Stimulated activated CD8-positive, alpha-beta memory T cell treated with anti-CD3 and anti-CD28 coated beads, Interleukin-7, amount 100 ng/mL, for 4 hours (primary cell): Measurements from ENCODE around the gene EHD1.
A peak's percentile ranks its signal among the peaks of the same experiment; 100 is the strongest.

Experiments used
- DNase-seq, 2 donors: peaks; one replicate each; pipeline ENCODE4 v3.0.0-alpha.2; 2020; ENCODE audit warnings: low read depth in 2 of 2

EHD1 gene

DNA sequence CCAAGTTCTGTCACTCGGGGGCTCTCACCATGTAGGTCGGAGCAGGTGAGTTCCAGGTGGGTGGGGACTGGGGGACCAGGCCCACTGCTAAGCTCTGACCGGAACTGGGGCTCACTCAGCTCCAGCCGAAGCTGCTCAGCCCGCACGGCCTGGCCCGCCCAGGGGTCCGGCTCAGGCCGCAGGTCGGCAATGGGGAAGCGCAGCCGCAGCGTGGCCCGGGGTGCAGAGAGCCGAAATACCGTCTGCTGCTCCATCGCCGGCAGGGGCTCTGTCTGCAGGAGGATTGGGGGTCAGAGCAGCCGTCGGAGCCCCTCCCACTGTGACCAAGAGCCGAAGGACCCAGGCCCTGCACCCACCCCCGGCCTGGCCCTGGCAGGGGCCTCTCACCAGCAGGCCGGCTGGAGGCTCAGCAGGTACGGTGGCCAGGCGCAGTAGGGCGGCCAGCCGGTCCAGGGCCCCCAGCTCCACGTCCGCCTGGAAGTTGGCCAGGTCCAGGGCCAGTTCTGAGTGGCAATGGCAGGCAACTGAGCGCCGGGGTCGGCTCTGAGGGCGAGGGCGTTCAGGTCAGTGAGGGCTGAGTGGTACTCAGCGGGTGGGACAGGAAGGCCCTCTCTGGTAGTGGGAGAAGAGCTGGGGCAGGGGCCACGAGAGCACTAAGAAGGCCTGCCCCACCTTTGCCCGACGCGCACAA lies 31.4 kb upstream of the EHD1 start:
- DNase-seq = no peak

DNA sequence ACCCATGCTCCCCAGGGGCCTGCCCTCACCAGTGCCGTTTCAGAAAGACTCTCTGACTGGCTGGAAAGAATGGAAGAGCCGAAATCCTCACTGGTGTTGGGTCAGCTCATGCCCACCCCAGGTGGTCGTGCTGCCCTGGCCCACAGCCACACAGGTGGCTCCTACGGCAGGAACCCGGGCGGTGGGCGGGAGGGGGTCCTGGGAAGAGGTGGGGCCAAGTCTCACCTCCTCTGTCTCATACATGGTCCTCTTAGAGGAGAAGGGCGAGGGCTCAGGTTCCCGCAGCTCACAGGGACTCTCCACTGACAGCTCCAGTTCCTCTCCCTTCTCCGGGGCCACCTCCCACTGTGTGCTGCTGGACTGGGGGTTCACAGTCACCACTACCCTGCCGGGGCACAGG lies 30.3 kb upstream of the EHD1 start:
- no peak for DNase-seq

DNA sequence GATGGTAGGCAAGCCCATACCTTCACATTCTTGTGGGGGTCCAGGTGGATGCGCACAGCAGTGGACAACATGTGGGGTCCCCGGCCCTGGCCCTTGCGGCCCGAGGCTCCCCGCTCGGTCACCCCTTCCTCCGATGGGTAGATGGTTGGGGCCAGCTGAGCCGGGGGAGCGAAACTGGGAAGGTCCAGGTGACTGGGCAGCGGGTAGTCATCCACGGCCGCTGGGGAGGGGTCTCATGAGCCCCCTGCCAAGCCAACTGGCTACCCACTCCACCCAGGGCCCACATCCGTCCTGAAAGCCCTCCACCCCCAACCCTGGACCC lies 27.9 kb upstream of the EHD1 start:
- no peak for DNase-seq

DNA sequence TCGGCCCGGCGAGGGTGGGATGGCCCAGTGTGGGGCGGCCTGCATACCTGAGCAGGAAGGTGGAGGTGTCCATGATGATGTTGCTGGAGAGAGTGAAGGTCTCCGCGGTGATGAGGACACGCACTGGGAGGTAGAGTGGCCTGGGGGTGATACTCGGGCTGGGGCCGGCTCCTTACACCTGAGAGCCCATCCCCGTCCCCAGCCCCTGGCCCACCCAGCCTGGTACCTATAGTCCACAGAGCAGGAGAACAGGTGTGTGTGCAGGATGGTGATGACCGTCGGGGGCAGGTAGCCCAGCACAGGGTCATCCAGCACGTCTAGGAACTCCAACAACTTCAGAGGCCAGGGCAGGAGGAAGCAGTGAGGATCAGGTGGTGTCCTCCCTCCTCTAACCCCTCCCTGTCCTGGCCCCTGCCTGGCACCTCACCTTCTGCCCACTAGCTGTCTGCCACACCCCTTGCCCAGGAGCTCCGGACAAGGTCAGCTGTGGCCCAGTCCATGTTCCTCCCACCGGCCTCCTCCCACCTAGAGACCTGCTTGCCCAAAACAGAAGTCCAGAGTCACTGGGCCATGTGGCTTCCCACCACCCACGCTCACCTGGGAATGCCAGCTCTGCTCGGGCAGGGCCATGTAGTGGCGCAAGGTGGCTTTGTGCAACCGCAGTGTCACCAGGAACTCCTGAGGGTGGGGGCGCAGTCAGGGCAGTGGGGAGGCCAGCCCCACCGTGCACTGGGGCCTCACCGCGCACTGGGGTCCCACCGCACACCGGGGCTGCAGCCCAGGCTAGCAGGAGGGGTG lies 27.3 kb upstream of the EHD1 start:
- no peak for DNase-seq

DNA sequence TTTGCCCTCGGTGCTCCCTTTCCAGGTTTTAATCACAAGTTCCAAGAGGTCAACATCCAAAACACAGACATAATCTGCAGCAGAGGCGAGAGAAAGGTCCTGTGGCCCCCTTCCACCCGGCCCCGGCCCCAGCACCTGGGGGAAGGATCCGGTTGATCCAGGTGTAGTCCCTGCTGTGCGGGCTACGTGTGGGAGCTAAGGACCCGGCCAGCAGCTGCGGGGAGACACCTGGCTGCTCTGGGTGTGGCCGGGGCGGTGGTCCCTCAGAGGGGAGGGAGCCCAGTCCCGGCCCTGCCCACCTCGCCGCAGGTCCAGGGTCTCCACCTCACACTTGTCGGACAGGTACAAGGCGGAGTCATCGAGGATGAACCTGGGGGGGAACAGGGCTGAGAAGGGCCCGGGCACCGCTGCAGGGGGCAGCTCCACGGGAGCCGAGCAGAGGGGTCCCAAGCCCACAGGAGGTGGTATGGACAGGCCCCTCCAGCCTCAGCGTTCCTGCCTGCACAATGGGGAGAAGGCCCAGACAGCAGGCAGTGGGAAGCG lies 24.9 kb upstream of the EHD1 start:
- no peak for DNase-seq

DNA sequence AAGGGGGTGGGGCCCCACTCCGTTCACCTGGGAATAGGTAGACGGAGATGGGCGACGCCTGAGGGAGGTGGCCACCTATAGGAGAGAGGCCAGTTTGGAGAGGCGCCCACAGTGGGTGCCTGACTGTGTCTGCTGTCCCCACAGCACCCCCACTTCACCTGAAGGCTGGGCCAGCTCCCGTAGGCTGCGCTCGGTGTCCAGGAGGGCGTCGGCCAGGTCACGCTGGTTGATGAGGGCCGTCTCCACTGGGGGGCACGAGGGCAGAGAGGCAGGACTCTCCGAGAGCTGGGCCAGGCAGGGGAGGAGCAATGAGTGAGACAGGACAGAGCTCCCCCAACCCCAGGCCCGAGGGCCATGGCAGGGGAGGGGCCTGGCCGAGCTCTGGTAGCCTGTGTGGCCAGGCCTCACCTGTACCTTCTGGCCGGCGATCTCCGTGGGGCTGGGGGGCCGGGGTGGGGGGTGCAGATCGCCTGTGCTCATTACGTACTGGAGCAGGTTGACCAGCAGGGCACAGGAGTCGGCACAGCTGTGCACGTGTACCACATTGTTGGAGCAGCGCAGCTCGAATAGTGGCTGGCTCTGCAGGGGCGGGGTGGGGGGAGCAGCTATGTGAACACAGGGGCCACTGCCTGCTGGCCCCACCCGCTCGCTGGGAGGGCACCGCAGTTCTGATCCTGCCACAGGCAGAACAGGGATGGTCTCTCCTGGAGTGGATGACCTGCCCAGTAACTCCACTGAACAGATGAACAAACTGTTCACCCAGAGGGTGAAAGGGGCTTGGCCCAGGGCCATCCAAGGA lies 23.9 kb upstream of the EHD1 start:
- DNase-seq = no peak

DNA sequence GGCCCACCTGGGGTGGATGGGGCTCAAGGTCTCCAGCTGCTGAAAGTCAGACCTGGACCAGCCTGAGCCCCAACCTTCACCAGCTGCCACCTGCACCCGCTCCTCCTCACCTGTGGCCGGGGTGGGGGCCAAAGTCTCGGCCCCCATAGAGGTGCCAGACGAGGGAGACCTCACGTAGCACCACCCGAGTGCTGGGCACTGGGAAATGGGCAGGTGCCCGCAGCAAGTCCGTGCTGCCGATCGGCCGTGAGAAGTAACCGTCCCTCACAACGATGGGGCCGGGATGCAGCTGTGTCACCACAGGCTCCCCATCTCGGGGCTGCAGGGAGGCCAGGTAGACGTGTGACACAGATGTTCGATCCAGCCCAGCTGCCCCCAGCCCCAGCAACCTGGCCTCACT lies 22.4 kb upstream of the EHD1 start:
- no peak for DNase-seq

DNA sequence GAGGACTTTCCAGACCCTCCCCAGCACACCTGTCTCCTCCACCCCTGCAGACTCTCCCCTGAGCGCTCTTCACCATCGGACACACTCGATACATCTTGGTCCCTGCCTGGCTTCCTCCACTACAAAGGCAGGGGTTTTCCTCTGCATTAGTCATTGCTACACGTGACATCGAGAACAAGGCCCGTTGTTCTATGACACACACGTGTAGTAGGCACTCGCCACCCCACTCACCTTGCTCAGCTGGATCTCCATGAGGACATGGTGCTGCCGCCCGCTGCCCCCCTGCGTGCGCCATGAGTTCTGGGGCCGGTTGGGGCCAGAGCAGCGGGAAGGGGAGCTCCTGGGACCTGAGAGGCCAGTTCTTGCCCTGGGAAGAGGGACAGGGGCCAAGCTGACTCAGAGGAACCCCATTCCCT lies 21.9 kb upstream of the EHD1 start:
- peak; percentile 49 to 61 for DNase-seq

DNA sequence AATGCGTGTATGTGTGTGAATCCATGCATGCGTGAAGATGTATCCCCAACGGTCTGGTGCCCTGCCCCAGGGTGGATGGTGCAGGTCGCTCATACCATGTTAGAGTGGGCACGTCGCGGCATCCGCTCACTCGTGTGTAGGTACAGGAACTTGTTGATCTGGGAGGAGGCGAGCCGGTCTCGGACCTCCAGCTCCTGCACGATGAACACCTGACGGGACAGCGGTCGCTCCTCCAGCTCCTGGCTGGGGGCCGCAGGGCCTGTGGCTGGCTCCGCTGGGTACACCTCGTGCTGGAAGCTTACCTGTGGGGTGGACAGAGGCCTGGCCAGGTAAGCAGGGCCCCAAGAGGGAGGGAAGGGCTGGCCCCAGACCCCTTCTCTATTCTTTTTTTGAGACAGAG lies 20.1 kb upstream of the EHD1 start:
- no peak for DNase-seq

DNA sequence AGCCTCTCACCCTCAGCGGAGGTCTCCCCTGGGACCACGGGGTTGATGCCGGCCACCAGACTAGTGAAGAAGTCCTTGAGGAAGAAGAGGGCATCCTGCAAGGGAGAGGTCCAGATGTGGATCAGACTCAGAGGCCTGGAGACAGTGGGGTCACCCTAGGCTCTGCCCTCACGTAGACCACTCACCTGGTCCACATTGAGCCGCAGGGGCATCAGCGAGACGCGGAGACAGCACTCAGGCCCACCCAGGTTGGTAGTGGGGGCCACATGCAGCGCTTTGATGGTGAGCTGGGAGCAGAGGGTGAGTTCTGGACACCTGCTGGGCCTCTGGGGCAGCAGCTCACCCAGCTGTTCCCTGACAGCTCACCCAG lies 19.6 kb upstream of the EHD1 start:
- no peak for DNase-seq

DNA sequence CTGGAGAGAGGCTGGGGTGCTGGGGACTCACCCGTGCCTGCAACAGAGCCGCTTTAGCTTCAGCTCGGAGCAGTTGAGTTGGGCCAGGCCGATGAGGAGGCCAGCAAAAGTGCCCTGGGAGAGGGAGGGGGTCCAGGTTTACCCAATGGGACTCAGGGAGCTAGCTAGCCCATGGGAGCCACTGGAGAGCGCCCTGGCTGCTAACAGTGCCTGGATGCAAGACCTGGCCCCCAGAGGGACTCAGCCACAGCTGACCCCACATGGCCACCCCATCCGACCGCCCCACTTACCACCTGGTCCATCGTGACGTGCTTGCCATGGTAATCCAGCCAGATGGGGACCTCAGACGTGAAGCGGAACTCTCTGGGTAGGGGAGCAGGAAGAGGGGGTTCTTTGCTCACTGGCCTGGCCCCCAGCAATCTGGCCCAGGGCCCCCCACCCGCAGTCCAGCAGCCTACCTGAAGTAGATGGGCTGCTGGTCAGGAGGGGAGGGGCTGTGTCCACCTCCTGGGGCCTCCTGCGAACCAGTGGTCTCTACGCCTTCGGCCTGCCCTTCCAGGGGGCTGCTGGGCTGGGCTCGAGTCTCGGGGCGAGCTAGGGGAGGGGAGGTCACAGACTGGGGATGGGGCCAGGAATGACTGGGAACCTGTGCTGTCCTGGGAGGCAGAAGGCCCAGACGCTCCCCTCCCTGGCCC lies 19.1 kb upstream of the EHD1 start:
- no peak for DNase-seq

DNA sequence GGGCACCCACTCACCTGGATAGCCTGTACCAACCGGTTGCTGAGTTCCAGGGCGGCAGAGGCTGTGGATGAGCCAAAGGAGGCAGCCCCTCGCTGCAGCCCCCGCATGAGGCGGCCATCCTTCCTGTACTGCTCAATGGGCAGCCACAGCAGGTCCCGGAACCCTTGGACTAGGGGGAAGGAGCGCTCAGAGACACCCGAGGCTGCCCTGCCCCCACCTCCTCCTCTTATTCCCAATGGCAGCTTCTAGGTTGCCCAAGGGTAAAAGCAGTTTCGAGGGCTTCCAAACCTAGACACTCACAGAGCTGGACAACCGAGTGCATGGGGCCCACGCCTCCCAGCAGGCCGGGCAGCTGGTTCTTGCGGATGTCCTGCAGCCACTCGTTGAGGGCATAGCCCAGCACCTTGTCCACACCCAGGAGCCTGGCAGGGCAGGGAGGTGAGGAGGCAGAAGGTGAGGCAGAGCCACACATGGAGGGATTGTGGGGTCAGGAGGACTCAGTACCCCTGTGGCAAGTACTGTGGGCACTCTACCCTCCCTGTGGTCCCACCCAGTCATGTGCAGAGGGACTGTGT lies 18.1 kb upstream of the EHD1 start:
- DNase-seq = no peak

DNA sequence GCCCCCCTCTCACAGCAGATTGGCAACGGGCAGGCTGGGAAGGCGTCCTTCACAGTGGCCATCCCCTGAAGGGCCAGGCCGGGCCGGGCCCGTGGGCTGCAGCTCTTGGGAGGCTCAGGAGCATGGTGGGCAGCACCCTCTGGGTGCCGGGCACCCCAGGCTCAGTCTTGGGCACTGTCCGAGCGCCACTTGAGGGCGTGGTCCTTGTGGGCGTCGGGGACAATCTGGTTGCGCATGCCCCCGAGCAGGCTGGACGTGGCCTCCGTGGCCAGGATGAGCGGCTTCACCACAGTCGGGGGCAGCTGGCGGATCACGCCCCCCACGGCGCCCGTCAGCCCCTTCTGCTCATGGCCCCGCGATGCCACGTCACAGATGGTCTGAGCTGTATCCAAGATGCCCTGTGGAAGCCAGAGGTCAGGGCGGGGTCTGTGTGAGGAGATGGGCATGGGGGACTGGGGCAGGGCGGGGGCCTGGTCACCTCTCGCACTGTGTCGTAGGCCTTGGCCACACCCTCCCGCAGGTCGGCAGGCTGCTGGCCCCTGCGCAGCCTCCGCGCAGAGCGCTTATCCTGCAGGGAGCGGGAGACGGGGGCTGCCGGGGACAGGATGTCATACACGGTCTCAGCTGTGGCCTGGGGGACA lies 16.5 kb upstream of the EHD1 start:
- DNase-seq = no peak

DNA sequence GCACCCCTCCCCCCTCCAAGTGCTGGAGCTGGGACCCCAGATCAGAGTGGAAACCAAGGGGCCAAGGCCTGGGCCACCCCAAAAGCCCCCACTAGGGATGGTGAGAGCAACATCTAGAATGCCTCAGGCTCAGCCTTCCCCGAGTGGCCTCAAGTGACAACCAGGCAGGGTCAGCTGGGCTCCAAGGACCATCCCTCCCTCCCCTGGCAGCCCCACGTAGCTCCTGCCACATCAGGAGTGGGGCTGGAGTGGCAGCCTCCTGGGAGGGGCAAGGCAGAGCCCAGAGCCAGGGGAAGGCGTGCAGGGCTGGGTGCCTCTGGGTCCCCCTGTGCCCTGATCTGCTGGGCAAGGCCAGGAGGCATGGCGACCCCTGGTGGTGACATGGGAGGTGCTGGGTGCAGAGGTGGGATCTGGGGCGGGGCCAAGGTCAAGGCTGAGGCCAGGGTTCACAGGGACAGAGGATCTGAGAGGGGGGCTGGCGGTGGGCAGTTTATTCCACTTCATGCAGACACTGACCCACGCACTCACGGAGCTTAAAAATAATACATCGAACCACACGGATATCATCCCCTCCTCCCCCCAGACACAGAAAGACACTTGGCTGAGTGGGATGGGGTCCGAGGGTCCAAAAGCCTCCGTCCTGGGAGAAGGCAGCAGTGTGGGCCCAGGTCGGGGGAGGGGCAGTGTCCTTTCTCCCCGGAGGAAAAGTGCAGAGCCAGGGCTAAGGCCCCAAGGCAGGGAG lies 15.8 kb upstream of the EHD1 start:
- peak; percentile 79 for DNase-seq

DNA sequence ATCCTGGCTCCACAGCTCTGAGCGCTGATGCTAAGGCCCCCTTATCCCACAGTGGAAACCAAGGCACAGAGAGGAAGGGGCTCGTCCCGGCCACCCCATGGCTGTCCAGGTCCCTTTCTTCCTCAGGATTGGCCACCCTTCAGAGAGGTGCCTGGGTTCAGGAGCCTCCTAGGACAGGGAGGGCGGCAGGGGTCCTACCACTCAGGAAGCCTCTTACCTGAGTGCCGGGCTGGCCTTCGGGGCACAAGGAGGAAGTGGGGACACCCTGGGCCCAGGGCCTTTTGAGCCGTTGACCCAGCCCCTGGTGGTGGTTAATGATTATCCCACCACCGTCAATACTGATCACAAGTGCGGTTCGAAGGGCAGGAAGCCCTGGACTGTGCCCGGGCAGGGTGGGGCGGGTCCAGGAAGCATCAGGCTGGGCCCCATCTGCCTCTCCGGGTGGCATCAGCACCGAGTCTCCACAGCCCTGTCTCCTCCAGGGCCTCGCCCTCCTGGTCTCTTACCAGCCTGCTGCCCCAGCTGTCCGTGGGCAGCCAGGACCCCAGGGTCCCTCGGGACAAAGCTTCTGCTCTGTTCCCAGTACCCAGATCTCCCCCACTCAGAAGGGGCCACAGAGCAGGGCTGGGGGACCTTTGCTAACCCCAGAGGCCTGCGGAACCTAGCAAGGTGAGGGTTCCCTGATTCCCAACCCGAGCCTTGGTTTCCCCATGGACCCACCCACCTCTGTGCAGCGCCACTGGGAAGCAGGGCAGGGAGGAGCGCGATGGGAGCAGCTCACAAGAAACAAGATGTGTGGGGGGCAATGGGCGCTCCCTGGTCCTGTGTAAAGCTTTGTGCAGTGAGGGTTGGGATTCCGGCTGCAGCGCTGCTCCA lies 15.0 kb upstream of the EHD1 start:
- no peak for DNase-seq

DNA sequence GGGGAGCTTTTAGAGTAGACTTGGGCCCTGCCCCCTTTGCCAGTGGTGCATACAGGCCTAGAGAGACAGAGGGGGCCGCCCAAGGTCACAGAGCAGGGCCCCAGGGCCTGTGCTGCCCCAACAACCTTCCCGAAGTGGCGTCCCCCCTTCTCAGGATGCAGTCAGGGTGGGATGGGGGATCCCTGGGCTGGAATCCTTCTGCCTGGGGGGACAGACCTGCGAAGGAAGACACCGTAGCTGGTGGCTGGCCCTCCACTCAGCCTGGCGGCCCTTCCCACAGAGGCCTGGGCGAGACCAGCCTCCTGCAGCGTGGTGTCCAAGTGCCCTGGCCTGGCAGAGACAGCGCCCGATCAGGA lies 14.4 kb upstream of the EHD1 start:
- DNase-seq = no peak

DNA sequence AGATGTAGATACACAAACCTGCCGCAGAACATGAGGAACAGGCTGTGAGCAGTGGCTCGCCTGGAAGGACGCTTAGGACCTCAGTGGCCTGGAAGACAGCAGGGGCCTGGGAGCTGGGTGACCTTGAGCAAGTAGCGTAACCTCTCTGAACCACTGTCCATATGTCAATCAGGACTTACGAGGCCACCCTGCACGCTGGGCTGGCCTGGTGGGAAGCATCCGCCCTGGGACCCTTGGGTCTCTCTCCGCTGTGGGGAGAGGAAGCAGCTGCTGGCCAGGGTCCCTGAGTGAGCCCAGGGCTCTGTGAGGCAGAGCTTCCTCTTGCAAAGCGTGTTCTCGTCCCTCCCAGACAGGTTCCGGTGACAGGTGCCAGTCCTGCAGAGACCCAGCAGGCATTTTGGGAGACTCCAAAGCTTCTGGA lies 14.0 kb upstream of the EHD1 start:
- DNase-seq = no peak

DNA sequence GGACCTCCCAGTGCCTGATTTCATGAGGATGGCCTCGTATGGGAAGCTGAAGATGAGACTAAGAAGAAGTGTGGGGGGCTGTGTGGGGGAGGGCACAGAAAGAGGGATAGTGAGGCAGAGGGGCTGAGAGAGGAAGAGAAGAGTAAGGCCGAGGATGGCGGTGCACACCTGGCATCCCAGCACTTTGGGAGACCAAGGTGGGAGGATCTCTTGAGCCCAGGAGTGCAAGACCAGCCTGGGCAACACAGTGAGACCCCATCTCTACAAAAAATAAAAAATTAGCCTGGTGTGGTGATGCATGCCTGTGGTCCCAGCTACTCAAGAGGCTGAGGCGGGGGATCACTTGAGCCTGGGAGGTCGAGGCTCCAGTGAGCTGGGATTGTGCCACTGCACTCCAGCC lies 13.5 kb upstream of the EHD1 start:
- no peak for DNase-seq

DNA sequence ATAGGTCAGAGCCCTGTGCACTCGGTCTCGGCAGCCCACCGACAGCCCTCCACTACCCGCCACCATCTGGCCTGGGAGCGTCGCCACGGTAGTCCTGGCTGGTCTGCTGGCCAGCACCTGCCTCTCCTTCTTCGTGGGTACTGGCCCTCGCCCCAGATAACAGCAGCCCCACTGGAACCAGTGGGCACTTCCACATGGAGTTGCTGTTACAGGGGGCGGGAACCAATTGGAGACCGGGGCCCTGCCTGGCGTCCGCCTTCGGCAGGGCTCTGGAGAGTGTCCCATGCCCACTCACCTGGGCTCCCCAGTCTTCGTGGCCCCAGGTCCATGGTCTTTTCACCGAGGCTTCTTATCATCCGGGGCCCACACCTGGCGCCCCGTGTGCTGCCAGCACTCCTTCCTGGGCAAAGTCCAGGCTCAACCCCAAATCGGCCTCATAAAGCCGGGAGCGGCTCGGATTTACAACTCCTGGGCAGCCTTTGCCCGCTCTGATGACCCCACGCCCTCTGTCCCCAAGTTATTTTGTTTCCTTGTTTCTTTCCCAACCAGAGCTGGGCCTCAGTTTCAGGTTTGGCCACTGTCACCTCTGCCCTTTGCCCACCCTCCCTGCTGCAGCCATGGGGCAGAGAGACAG lies 12.9 kb upstream of the EHD1 start:
- DNase-seq = no peak
